ENCODE measurements around the gene HINT2.

Gene HINT2

DNA sequence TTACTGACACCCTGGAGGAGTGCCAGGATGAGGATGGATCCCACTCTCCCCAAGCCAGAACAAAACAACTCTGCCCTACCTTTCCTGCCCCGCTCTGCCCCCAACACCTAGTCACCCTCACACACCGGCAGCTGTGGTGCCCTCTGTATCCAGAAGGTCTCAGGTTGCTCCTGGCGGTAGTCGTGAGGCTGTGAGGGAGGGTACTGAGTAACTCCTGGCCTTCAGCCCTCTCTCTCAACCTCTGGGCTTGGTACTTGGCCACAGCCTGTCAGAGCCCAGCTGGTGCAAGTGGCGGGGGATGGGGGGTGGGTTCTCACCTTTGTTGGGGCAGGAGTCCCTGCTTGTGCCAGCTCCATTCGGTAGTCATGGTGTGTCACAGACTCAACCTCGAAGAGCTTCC lies 4.7 kb downstream of the HINT2 start:
- DNase-seq: no peak

DNA sequence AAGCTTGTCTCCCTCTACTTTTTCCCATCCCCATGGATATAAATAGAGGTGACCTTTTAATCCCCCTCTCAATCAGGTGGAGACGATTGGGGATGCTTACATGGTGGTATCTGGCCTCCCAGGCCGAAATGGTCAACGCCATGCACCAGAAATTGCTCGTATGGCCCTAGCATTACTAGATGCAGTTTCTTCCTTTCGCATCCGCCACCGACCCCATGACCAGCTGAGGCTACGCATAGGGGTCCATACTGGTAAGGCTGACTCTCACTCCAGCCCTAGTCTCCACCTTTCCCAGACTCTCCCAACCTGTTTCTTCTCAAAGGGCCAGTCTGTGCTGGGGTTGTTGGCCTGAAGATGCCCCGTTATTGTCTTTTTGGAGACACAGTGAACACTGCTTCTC lies 6.4 kb downstream of the HINT2 start:
- DNase-seq: no peak

DNA sequence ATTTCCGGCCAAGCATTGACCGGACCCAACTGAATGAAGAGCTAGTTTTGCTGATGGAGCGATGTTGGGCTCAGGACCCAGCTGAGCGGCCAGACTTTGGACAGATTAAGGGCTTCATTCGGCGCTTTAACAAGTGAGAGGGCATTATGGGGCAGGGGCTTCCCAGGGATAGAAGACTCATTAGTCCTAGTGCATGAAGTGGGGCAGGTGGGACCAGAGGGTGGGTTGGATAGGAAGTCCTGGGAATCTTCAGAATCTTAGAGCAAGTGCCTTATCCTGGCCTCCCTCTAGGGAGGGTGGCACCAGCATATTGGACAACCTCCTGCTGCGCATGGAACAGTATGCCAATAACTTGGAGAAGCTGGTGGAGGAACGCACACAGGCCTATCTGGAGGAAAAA lies 8.7 kb downstream of the HINT2 start:
- DNase-seq: no peak

- DNase-seq: no peak
Observed at GRCh38 chr9:35801328-35802128, 13.3 kb downstream of the HINT2 start.

DNA sequence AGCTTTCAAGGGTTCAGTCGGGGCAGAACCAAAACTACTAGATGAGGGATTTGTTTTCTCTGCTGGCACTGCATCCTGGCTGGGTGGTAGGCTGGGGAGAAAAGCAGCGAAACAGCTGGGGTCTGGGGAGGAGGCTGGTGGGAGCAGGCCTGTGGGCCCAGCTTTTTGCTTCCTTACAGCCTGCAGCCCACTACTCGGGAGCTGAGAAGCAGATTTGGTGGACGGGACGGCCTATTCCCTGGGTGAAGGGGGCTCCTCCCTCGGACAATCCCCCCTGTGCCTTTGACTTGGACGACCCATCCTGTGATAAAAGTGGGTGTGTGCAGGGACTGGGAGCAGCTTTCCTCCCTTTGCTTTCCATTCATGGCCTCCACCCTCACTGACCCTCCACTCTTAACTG lies 14.3 kb downstream of the HINT2 start:
- no peak for DNase-seq

- no peak for DNase-seq
Observed at GRCh38 chr9:35798658-35799374, 16.0 kb downstream of the HINT2 start.

DNA sequence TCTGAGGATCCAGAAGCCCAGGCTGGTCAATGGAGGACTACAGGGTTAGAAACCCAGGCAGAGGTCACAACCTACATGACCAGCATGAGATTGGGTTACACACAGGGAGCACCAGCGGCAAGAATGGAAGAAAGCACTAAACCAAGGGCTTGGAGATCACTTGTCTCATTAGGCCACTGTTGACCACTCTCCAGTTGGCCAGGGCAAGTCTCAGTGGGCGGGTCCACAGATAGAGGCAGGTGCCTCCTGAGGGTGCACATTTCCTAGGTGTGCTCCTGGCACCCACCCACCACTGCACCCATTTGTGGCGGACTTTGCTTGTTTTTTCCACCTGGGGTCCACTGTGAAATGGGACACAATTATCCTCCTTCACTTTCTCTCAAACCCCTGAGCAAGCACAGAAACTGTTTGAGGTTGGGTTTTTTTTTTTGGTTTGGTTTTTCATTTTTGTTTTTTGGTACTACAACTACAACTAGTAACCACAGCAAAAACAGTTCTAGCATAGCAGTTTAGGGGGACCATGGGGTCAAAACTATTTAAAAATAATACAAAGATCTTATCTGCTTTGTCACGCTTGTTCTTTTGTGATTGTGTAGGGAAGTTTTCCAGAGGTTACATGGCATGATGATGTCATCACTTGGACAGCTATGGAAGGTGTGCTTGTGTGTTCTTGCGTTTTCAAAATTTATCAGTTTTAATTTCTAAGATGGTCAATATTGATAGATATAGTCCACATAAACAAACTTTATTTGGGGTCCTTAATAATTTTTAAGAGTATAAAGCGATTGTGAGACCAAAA lies 17.3 kb downstream of the HINT2 start:
- no peak for DNase-seq

DNA sequence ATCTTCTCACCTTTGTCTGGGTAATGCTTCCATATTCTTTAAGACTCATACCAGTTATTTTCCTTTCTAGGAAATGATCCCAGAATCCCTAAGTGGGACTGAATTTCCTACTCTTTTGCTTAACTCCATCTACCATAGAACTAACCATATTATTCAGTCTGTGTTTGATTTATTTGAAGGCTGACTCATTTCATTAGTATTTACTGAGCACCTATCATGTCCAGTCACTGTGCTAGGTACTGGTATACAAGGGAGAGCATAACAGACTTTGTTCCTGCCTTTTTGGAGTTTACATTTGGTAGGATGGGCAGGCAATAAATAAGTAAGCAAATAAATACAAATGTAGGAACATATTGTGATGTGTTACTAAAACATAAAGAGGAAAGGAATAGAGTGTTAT lies 19.1 kb downstream of the HINT2 start:
- no peak for DNase-seq

- no peak for DNase-seq
Observed at GRCh38 chr9:35793461-35793860, 21.4 kb downstream of the HINT2 start.

- no peak for DNase-seq
Observed at GRCh38 chr9:35792826-35793225, 22.0 kb downstream of the HINT2 start.

GRCh38 chr9:35792024-35792813 lies 22.6 kb downstream of the HINT2 start:
- no peak for DNase-seq

DNA sequence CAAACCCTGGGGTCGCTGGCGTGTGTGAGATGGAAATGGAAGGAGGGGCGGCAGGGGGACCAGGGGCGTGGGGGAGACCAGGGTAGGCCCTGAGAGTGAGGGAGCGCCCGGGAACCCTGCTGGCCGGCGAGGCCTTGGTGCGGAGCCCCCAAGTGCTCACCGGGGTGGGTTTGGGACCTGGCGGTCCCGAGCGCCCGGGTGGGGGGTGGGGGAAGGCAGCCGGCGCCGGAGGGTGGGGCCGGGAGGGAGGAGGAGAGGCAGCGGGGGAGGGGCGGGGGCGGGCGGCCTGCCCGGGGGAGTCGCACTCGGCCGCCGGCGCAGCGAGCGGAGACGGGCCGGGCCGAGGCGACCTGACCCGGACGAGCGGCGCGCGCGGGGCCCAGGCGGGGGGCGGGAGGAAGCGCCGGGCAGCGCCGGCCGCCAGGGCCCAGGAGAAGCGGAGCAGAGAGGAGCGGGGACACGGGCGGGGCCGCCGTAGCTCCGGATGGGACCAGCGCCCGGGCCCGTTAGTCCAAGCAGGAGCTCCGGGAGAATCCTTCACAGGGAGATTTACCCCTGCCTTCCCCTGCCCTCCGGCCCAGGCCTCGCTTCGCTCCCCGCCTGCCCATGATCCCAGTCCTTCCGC lies 23.4 kb downstream of the HINT2 start, which contains the start of gene NPR2:
TSS of gene NPR2 (plus strand) at position 295 of the 625 bp plus-strand sequence. CDS start 818 bp downstream, outside the sequence.
- DNase-seq: no peak

- no peak for DNase-seq
Observed at GRCh38 chr9:35790385-35791296, 24.2 kb downstream of the HINT2 start.

- no peak for DNase-seq
Observed at GRCh38 chr9:35790025-35790384, 24.8 kb downstream of the HINT2 start.

- DNase-seq: no peak
Observed at GRCh38 chr9:35789541-35789940, 25.3 kb downstream of the HINT2 start.

DNA sequence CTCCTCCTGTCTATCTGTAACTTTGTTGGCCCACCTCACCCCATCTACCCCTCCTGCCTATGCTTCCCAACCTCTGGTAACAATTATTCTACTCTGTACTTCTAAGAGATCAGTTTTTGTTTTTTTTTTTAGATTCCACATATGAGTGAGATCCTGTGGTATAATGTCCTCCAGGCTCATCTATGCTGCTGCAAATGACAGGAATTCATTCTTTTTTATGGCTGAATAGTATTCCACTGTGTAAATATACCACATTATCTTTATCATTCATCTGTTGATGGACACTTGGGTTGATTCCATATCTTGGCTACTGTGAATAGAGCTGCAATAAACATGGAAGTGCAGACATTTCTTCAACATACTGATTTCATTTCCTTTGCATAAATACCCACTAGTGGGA lies 31.4 kb downstream of the HINT2 start:
- no peak for DNase-seq

GRCh38 chr9:35781066-35781465 lies 33.8 kb downstream of the HINT2 start:
- DNase-seq: no peak

DNA sequence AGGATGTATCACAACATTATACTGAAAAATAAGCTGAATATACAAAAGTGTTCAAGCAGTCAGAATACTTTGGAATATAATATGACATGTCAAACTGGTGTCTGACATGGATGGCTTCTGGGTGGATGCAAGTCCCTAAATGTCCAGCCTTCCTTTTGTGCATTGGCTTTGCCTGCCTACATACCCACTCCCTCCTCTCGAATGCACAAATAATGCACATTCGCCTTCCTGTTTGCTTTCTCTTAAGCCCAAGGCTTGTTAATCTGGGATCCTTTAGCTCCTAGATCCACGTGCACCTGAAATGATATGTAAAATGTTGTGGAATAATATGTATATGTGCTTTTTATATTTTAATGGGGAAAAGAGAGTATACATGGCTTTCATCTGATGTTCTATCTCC lies 36.3 kb downstream of the HINT2 start:
- DNase-seq: no peak

- DNase-seq: no peak
Observed at GRCh38 chr9:35776018-35776417, 38.8 kb downstream of the HINT2 start.

DNA sequence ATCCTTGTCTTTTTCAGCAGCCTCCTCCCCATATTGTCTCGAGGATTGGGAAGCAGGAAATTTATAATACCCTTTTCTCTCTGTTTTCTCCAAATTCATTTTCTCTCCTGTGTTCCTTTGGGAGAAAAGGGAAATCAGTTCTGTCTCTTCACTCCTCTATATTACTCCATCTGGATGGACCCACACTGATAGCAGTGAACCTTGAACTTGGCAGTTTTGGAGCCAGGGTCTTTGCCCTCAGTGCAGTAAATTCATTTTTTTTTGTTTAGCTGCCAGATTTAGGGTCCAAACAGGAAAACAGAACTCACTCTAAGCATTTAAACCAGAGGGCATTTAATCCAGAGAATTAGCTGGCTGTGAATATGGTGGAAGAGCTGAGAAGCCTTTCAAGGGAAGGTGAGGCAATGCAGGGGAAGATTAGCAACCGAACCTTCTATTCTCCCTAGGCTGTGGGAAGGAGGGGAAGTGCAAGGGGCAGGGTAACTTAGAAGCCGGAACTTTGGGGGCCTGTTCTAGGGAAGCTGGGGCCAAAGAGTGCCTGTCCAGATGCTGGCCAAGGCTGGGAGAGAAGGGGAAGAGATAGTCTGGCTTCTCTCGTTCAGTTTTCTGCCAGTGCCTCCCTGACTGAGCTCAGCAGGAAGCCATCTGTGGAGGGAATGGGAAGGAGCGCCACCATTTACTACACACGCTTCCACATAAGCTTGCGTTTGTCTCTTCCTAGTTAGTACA lies 39.8 kb downstream of the HINT2 start:
- DNase-seq: no peak
